ENCODE results near the gene ARPC4. TPM values are rescaled to one million over a fixed set of nuclear protein-coding genes. Genes with fewer than 3 reads are reported as not detected.

Gene ARPC4
- total RNA-seq, result 287 and 389 TPM in 2 replicates

GRCh38 chr3:9792405-9793160 is at the start of gene ARPC4, which contains the start of gene TADA3:
Gene ARPC4 (plus strand): TSS chr3:9793082. CDS start chr3:9793122, 40 bp downstream.
Gene TADA3 (minus strand): TSS chr3:9792473. CDS start chr3:9791466, 1,007 bp downstream.
- DNase-seq (ENCODE audit: low read depth, low spot score), result peak; percentile 85

- DNase-seq (ENCODE audit: low read depth, low spot score), result no peak
Observed at GRCh38 chr3:9743548-9743947, 49.3 kb upstream of the ARPC4 start.

GRCh38 chr3:9744162-9744561 is 48.7 kb upstream of the ARPC4 start:
- no peak for DNase-seq (ENCODE audit: low read depth, low spot score)

- no peak for DNase-seq (ENCODE audit: low read depth, low spot score)
Observed at GRCh38 chr3:9745521-9745920, 47.4 kb upstream of the ARPC4 start.

- peak; percentile 54 for DNase-seq (ENCODE audit: low read depth, low spot score)
Observed at GRCh38 chr3:9746330-9746729, 46.6 kb upstream of the ARPC4 start.

- no peak for DNase-seq (ENCODE audit: low read depth, low spot score)
Observed at GRCh38 chr3:9747267-9747666, 45.6 kb upstream of the ARPC4 start.

- no peak for DNase-seq (ENCODE audit: low read depth, low spot score)
Observed at GRCh38 chr3:9748031-9748430, 44.9 kb upstream of the ARPC4 start.

- no peak for DNase-seq (ENCODE audit: low read depth, low spot score)
Observed at GRCh38 chr3:9749296-9749644, 43.6 kb upstream of the ARPC4 start.

GRCh38 chr3:9749645-9750555 is 43.0 kb upstream of the ARPC4 start, which contains the start of gene OGG1:
Gene OGG1 (plus strand): TSS chr3:9749952. CDS start chr3:9750287, 335 bp downstream.
- peak; percentile 94 for DNase-seq (ENCODE audit: low read depth, low spot score)

GRCh38 chr3:9750556-9751411 is 42.1 kb upstream of the ARPC4 start:
- DNase-seq (ENCODE audit: low read depth, low spot score), result no peak

GRCh38 chr3:9754678-9755077 is 38.2 kb upstream of the ARPC4 start:
- no peak for DNase-seq (ENCODE audit: low read depth, low spot score)

GRCh38 chr3:9757427-9757826 is 35.5 kb upstream of the ARPC4 start:
- no peak for DNase-seq (ENCODE audit: low read depth, low spot score)

GRCh38 chr3:9760779-9761505 is 31.9 kb upstream of the ARPC4 start:
- no peak for DNase-seq (ENCODE audit: low read depth, low spot score)

GRCh38 chr3:9761919-9762318 is 31.0 kb upstream of the ARPC4 start:
- DNase-seq (ENCODE audit: low read depth, low spot score), result no peak

GRCh38 chr3:9762871-9763270 is 30.0 kb upstream of the ARPC4 start:
- no peak for DNase-seq (ENCODE audit: low read depth, low spot score)

- DNase-seq (ENCODE audit: low read depth, low spot score), result no peak
Observed at GRCh38 chr3:9765865-9766264, 27.0 kb upstream of the ARPC4 start.

- no peak for DNase-seq (ENCODE audit: low read depth, low spot score)
Observed at GRCh38 chr3:9767418-9767817, 25.5 kb upstream of the ARPC4 start.

GRCh38 chr3:9768141-9768775 is 24.6 kb upstream of the ARPC4 start:
- no peak for DNase-seq (ENCODE audit: low read depth, low spot score)

GRCh38 chr3:9769012-9769411 is 23.9 kb upstream of the ARPC4 start:
- no peak for DNase-seq (ENCODE audit: low read depth, low spot score)

Data from pulmonary artery endothelial cell (primary cell).